Lower leg skin (tissue), 4 donors: ENCODE data around the gene TRAF3. TPM values are rescaled to one million over a fixed set of nuclear protein-coding genes. Genes with fewer than 3 reads are reported as not detected.

Experiments used
- DNase-seq, 2 donors: peaks; one replicate each; pipeline ENCODE4 v3.0.0-alpha.2; 2019; ENCODE audit warnings: low spot score in 2 of 2
- H3K4me3 ChIP-seq: fragments of 200-600 bp; sonication (generic); 2 replicates; pipeline ENCODE4 v1.5.1; 2017; ENCODE audit warnings: mild to moderate bottlenecking, low read depth; ENCODE audit not compliant: poor library complexity, severe bottlenecking
- POLR2A ChIP-seq, 2 donors: fragments of 450-650 bp; IDR thresholded peaks; one replicate each; pipeline ENCODE4 v1.6.1; 2016 to 2017; ENCODE audit warnings: antibody characterized with exemption in 2 of 2, mild to moderate bottlenecking in 1 of 2, moderate library complexity in 1 of 2
- WGBS, 2 donors: methylation state at CpG; one replicate each; pipeline ENCODE4 v1.1.5; 2018; 5-methylcytosine and 5-hydroxymethylcytosine counted together
- intact Hi-C: fragments of 100-400 bp; cut with DNase I; formaldehyde crosslinking; loops from one replicate; pipeline ENCODE4 v1.15.0; 2023; ENCODE audit warnings: low total_unique reads
- total RNA-seq, 4 donors: library from RNA; depleted of rRNA; stranded (reverse); fragments of >200 nt; gene quantifications; one replicate each; pipeline ENCODE4 v1.1.0, GENCODE V29; 2016
- TF ChIP-seq, protein P1 (sequence below), 3 donors: fragments of 450-650 bp; IDR thresholded peaks; one replicate each; pipeline ENCODE4 v1.5.1; 2016; ENCODE audit warnings: antibody characterized with exemption in 3 of 3, mild to moderate bottlenecking in 3 of 3, moderate library complexity in 2 of 3

The TRAF3 gene
- total RNA-seq, 4 donors from 2014 or later, result 3.0 to 14.4 (median 12.1) TPM

DNA sequence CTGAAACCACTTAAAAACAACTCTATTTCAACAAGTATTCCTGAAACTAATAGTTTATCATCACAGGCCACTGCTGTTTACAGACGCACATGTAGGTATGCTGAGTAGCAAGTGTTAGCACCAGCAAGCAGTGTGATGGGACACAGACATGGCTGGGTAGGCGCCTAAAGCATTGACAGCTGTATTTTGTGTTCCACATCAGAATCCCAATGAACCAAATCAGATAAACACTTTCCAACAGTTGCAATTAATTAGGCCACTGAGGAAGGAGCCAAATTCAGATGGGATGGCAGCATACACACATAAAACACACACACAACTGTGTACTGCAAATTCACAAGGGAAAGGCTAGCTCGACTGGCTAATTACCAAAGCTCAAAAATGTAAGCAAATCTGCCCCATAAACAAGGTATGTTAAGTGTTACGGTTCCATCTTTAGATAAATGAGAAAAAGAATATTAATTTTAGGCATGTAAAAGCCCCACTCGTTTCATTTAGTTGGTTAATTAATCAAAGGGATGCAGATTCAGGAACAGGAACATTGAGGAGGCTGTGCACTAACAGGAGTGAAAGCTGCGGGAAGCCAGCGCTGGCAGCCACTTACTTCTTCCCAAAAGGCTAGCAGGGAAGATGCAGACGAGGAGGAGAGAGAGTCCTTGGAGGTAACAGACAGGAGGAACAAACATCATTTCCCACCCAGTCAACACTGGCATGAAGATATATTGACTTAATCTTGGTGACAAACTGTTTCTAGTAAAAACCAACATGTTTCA lies 178.6 kb downstream of the TRAF3 start:
- DNase-seq, result no peak
- TF ChIP-seq POLR2A (IDR thresholded peaks at IDR 0.05), result no peak
- TF ChIP-seq, protein P1, sequence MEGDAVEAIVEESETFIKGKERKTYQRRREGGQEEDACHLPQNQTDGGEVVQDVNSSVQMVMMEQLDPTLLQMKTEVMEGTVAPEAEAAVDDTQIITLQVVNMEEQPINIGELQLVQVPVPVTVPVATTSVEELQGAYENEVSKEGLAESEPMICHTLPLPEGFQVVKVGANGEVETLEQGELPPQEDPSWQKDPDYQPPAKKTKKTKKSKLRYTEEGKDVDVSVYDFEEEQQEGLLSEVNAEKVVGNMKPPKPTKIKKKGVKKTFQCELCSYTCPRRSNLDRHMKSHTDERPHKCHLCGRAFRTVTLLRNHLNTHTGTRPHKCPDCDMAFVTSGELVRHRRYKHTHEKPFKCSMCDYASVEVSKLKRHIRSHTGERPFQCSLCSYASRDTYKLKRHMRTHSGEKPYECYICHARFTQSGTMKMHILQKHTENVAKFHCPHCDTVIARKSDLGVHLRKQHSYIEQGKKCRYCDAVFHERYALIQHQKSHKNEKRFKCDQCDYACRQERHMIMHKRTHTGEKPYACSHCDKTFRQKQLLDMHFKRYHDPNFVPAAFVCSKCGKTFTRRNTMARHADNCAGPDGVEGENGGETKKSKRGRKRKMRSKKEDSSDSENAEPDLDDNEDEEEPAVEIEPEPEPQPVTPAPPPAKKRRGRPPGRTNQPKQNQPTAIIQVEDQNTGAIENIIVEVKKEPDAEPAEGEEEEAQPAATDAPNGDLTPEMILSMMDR (IDR thresholded peaks at IDR 0.05), result no peak
- H3K4me3 ChIP-seq, result no peak overlapping the region
- WGBS, 2 donors, result 70 to 77% methylated on average over 8 of the region's 8 CpGs
- intact Hi-C loops, result no loop called here

- no peak for DNase-seq
- 94 to 97% methylated on average over 10 of the region's 10 CpGs for WGBS, 2 donors
- TF ChIP-seq POLR2A (IDR thresholded peaks at IDR 0.05), result no peak
- TF ChIP-seq, protein P1 (IDR thresholded peaks at IDR 0.05), result no peak
- H3K4me3 ChIP-seq, result no peak overlapping the region
- intact Hi-C loops, result no loop called here
These were observed 180.0 kb downstream of the TRAF3 start for GRCh38 chr14:102957222-102957621.

- DNase-seq, result no peak
- intact Hi-C loops, result no loop called here
- TF ChIP-seq POLR2A (IDR thresholded peaks at IDR 0.05), result no peak
- TF ChIP-seq, protein P1 (IDR thresholded peaks at IDR 0.05), result no peak
- no peak overlapping the region for H3K4me3 ChIP-seq
- 97% methylated on average over 10 of the region's 10 CpGs for WGBS, 2 donors
These were observed 181.2 kb downstream of the TRAF3 start for GRCh38 chr14:102958461-102958860.

Other genes with a start within 250 kb of the TRAF3 start
- gene RCOR1, start 184.8 kb upstream of the TRAF3 start, total RNA-seq, result 10 to 100 TPM; 20.1 to 25.3 (median 22.9) TPM
- gene AMN, start 145.2 kb downstream of the TRAF3 start, total RNA-seq, result 10 to 100 TPM; 21.5 to 29.1 (median 24.1) TPM